GM19395 (cell line): ENCODE data around the gene KMT2B.

Experiments
- ATAC-seq: cut with Tn5 transposase; IDR thresholded peaks from one replicate; pipeline ENCODE4 v1.9.1; 2021; ENCODE audit warnings: mild to moderate bottlenecking, moderate library complexity; ENCODE audit not compliant: unreplicated experiment

KMT2B gene

GRCh38 chr19:35740423-35741202 lies 22.8 kb downstream of the KMT2B start:
- peak; percentile 48 for ATAC-seq

GRCh38 chr19:35741203-35741515 lies 23.4 kb downstream of the KMT2B start:
- ATAC-seq: no peak

DNA sequence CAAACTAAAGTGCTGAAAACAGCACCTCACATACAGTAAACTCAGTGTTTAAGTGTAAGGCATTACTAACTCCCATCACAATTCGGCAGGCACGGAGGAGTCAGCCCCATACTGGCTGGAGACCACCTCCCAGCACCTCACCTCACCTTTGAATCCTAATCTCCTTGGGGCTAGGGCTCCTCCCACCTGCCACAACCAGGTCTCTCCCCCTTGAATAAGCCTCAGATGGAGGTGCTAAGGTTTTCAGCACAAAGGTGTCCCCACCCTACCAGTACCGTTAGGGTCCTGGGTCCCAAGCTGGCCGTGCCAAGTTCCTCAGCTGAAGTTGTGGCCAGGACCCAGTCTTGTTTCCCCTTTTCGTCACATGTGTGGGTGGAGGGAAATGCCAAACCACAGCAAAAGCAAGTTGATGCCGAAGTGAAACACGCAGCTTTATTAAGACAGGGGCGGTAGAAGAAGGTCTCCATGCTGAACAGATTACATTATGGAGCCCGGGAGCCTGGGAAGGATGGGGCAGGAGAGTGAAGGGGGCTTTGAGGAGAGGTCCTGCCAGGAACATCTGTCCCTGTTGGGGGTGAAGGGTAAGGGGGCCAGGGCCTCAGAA lies 24.4 kb downstream of the KMT2B start, which contains the start of gene IGFLR1:
IGFLR1 (minus strand) TSS at position 332 of the 604 bp plus-strand sequence. CDS start 1,272 bp downstream, outside the sequence.
- no peak for ATAC-seq

GRCh38 chr19:35743640-35744429 lies 26.0 kb downstream of the KMT2B start:
- ATAC-seq: no peak

GRCh38 chr19:35744430-35745327 lies 26.9 kb downstream of the KMT2B start:
- no peak for ATAC-seq

- peak; percentile 40 for ATAC-seq
Observed at GRCh38 chr19:35745328-35746086, 27.7 kb downstream of the KMT2B start, which contains the start of the genes PSENEN and U2AF1L4. TSS of gene PSENEN (plus strand) at chr19:35745651. CDS start at chr19:35745931, 280 bp downstream. TSS of gene U2AF1L4 (minus strand) at chr19:35745418. CDS start at chr19:35745391, 27 bp downstream.

- no peak for ATAC-seq
Observed at GRCh38 chr19:35746087-35746462, 28.3 kb downstream of the KMT2B start.

DNA sequence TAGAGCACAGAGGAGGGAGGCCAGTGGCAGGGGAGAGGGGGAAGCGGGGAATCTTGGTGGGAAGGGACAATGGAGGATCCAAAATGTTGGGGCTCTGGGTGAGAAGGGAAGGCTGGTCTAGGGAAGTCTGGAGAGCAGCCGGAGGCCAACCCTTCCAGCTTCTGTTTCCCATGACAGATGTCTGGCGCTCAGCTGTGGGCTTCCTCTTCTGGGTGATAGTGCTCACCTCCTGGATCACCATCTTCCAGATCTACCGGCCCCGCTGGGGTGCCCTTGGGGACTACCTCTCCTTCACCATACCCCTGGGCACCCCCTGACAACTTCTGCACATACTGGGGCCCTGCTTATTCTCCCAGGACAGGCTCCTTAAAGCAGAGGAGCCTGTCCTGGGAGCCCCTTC lies 28.7 kb downstream of the KMT2B start:
- no peak for ATAC-seq

- ATAC-seq: peak; percentile 73
Observed at GRCh38 chr19:35748106-35749020, 30.6 kb downstream of the KMT2B start, which contains the start of gene LIN37. TSS of gene LIN37 (plus strand) at chr19:35748576. CDS start at chr19:35748725, 149 bp downstream.

GRCh38 chr19:35750167-35750566 lies 32.4 kb downstream of the KMT2B start:
- no peak for ATAC-seq

- no peak for ATAC-seq
Observed at GRCh38 chr19:35751839-35752745, 34.3 kb downstream of the KMT2B start.

GRCh38 chr19:35752746-35753350 lies 35.0 kb downstream of the KMT2B start:
- ATAC-seq: no peak

GRCh38 chr19:35753634-35754369 lies 36.0 kb downstream of the KMT2B start:
- no peak for ATAC-seq

GRCh38 chr19:35754370-35755130 lies 36.7 kb downstream of the KMT2B start:
- no peak for ATAC-seq

DNA sequence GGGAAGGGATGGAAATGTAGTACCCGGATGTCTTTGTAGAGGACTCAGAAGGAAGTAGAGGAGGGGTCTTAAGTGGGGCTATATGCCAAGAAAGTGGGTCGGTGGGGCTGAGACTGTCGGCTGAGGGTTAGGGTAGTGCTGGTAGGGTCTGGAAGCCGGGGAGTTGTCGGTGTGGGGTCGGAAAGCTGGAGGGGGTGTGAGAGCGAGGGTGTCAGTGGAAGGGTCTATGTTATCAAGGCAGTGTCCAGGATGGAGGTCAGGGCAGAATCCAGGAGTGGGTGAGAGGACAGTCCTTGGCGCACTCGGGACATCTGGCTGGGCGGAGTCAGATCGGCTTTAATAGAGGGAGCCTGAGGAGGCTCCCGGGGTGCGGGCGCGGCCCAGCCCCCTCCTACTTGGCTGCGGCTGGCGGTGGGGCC lies 37.3 kb downstream of the KMT2B start:
- ATAC-seq: no peak
